Cerebellar nuclear complex (tissue), 1 donor: ENCODE measurements around the gene SLC15A5.

Experiments used
- DNase-seq, 2 experiments: peaks; one replicate each; lab custom pipeline; 2025; lab: John Stamatoyannopoulos, UW

The SLC15A5 gene

DNA sequence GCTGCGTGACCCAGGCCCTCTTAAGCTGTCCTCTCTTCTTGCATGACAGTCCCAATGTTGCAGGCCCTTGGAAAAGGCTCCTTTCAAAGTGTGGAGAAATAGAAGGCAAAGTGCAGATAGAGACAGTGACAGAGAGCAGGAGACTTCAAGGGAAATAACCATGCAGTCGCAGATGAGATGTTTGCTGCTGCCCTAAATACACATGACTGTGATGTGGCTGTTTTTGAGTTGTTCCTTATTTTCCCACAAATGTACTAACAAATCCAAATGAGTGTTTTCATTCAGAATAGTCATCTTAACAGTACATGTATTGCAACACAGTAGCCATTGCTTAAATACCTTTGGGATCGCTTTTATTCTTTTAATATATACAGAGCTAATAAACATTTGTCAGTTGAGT is 101.6 kb downstream of the SLC15A5 start:
- DNase-seq: no peak

DNA sequence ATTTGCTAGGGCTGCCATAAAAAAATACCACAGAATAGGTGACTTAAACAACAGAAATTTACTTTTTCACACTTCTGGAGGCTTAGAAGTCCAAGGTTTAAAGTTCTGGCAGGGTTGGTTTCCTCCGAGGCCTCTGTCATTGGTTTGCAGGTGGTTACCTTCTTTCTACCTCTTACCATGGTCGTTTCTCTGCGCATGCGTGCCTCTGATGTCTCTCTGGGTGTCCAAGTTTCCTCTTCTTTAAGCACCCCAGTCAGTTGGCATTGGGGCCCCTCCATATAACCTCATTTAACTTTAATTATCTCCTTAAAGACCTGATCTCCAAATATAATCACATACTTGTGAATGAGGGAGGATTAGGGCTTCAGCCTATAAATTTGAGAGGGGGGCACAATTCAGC is 103.2 kb downstream of the SLC15A5 start:
- DNase-seq: no peak

DNA sequence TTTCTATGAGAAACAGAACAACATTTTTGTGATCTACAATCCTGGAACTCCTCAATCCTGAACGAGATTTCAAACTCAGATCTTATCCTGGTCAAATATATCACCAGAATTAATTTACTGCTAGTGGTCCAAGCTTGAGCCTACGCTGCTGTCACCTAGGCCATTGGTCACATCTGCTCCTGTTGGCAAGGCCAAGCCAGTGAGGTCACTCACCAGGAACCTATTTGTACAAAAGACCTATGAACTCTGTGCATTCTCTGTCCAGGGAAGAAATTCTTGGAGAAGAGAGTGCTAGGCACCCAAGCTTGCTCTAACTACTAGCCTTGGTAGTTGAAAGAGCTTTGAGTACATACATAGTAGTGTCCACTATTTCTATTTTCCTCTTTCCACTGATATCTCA is 106.1 kb downstream of the SLC15A5 start:
- no peak for DNase-seq

DNA sequence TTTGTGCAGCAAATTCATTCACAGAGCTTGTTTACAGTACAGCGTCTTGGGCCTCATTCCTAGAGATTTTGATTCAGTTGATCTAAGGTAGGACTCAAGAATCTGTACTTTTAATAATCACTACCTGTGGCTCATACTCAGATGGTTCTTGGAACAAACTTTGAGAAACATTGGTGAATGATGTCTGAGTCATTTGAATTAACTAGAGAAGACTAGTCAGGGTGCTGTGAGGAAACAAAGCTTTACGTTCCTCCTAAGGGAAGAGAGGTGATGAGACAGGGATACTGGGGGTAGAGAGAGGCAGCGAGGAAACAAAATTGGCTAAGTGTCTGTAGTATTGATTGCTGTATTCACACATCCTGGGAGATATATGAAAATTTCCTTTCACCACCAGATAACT is 109.4 kb downstream of the SLC15A5 start:
- no peak for DNase-seq

DNA sequence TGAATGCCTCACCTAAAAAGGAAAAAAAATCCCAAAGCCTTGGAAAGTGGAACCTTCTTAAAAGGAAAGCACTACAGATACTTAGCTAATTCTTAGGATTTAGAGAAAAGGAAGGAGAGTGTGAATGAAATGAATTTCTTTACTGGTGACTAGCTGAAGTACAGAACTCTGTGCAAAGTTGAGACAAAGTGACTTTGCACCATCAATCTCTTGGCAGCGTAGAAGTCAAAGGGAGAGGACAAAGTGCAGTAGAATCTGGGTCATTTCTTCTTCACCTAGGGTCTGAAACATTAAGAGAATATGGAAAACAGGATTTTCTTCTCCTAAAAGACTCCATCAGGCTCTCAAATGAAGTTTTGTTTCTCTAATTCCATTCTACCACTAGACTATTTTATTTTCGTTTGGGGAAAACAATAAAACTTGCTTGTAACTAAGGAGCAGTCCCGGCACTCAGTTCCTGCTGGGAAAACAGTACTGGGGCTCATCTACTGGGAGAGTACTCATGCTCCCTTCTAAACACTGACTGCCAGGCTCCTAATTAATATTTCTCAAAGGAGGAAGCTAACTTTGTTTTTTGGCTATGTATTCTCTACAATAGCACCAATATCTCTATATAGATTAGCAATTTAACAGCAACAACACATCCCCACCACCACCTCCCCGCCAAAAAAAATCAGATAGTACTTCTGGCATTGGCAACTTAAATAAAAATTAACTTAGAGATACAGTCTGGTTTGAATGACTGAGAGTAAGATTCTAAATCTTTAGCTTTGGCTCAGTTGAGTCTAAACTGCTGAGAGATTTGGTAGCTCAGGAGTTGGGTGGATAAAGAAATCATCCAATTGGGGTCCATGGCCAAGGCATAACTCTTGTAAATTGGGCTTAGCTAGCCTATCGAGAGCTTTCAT is 110.7 kb downstream of the SLC15A5 start:
- DNase-seq: no peak

DNA sequence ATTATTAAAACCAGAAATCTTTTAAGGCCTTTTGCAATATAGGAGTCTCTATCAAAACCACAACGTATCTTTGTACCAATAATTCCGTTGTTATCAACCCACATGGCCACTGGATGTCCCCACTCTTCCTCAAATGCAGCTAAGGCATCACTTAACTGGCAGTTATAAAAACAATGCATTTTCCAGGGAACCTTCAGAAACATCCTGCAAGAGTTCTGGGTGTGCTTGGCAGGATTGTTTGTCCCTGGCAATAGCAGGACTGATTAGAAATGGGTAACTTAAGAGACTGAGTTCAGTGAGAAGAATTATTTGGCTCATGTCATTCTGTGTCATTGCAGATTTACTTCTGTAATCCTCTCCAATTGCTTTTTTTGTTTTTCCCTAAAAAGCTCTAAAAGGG is 112.0 kb downstream of the SLC15A5 start:
- no peak for DNase-seq

DNA sequence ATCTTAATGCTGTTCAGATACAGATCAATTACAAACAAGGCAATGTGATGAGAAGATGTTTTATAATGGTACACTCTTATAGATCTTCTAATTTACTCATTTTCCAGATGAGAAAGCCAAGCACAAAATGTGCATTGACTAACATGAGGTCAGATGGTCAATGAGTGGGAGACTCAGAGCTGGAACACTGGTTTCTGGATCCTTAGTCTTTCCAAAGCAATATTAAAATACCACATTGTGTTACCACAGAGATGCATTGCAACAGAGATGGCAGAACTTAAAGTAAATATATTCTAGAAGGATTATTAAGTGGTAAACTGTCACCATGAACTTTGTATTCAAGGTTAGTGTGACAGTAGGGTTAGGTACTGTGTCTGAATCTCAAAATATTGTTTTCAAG is 113.6 kb downstream of the SLC15A5 start:
- no peak for DNase-seq

DNA sequence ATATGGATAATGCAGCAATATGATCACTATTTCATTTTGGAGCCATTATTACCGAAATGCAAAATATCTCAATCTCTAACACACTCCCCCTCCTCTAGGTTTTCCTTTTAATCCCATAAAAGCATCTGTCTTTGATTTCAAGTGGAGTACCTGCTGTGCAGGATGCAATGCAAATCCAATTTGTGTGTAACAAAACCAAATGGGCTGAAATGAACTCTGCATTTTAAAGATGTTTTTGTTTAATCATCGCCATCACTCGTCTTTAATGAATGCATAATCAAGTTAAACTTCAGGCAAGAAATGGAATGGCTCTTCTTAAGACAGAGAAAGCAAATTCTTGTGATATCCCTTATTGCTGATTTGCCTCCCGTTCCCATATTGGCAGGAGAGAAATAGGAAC is 114.3 kb downstream of the SLC15A5 start:
- no peak for DNase-seq

DNA sequence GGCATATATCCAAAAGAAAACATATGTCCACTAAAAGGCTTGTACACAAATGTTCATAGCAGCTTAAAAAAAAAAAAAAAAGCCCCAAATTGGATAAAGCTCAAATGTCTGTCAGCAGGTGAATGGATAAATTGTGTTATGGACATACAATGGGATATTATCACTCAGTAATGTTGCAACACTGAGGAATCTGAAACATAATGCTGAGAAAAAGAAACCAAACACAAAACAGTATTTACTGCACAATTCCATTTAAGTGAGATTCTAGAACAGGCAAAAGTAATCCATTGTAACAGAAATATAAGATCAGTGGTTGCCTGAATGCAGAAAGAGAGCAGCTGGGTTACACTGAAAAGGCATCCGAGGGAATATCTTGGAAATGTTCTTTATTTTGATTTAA is 117.9 kb downstream of the SLC15A5 start:
- DNase-seq: no peak

DNA sequence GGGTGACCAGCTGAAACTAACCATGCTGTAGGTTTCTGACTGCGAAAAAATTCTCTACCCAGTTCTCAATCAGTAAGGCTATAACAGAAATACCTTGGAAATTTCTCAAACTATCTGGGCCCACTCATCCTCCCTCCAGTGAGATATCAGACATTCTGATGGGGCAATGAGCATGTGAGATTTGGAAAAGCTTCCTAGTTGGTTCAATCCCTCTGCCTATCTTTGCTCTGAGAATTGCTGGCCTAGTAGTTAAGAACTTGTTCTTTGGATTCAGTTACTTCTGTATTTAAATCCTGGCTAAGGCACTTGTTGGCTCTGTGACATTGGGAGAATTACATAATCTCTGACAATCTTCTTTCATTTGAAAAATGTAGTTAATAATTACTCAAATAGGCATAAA is 119.4 kb downstream of the SLC15A5 start:
- no peak for DNase-seq

DNA sequence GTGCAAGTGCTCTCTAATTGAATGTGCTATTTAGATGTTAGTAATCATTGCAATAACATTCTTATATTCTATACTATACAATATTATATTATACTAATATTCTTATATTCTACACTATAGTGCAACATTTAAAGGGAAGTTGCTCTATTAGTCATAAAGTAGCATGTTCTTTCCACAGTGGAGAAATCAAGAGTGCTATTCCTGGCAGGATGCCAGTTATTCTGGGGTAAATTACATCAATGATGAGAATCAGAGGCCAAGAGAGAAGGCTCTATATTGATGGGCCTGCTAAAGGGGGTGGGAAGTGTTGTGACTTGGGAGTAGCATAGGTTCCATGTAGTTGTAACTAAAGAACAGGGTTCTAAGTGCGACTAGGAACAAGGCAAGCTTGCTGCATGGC is 121.5 kb downstream of the SLC15A5 start:
- no peak for DNase-seq

DNA sequence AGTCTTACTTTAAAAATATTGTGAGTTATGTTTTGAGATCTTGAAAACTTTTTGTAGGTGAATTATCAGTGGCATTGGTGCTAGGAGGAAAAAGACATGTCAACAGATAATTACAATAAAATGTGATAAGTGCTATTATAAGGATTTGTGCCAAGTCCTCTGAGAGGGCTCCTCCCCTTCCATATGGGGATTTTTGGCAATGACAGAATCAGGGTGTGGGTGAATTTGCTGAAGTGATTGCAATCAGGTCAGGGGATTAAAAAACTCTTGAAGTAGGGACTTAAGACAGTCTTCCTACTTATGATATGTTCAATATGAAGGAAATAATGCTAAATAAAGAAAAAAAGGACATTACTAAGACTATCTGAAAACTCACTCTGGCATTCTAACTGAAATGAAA is 122.5 kb downstream of the SLC15A5 start:
- no peak for DNase-seq

DNA sequence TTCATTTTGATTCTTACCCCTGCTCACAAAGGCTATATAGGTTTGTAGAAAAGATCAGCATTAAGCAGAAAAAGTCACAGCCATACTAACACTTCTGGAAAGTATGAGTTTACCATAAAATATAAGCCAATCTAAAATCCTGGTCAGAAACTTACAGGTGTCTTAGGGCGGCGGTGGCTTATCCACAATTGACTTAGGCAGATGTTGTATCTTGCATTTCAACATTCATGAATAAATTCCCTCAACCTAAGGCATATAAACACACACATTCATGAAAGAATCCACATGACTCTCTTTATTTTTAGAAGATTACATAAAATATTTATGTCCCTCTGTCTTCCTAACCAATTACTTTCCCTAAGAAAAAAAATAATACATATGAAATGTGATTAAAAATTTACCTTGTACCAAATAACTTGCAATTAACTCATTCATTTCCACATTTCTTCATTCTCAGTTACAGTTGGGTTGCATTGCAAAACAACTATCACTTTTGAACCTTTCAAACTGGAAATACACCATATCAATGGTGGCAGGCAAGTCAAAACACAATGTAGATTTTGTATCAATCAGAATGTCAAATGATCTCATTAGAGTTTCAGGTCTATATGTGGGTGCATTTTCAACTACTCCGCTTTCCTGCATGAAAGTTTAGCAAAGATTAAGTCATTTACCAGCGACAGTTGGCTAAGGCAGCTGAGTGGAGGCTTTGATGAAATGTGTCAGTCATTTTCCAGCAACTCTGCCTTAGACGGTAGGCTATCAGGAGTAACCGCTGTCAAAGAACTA is 124.4 kb downstream of the SLC15A5 start:
- DNase-seq: no peak

DNA sequence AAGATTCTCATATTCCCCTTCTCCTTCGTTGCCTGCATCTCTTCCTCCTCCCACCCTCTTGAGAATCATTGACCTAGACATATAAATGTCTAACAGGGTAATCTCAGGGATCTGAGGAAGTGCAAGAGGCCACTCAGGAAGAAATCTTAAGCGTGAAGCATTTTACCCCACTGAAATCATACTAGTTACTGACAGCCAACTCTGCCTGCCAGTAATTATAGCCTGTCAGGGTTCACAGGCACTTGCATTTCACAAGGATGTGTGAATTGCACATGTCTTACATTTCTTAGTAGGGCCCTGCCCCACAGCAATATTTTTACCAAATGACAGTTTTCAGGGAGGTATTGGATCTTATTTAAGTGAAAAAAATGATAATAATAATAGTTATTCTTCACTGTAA is 127.2 kb downstream of the SLC15A5 start:
- DNase-seq: no peak

DNA sequence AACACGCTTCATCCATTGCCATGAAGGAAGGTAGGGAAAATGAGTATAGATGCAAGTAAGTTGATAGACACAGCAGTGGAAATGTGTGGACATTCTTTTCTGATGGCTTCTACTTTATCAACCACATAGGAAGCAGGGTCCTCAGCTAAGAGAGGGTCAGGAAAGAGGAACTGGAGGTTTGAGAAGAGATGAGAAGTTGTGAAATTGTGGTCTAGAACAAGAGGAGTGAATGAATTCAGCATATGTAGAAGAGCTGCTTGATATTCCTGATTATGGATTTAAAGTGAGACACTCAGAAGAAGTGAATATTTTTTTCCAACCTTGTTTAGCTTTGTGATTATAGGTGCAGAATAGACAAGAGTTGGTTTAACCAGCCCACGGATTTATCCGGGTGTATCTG is 128.5 kb downstream of the SLC15A5 start:
- DNase-seq: no peak
